Mammary epithelial cell (primary cell): Measurements from ENCODE around the gene KCND3.

ENCODE experiments used
- EZH2 ChIP-seq: IDR thresholded peaks from 2 replicates; pipeline ENCODE4 v1.6.1; 2012; ENCODE audit warnings: low read length, inconsistent platforms, borderline replicate concordance
- TF ChIP-seq, protein P1 (sequence below), 2 donors: IDR thresholded peaks in 1 of 2; conservative IDR thresholded peaks in 1 of 2; 2 replicates each; pipeline ENCODE4 v1.5.1; 2011 to 2012; ENCODE audit warnings: inconsistent platforms in 2 of 2, low read length in 2 of 2, mild to moderate bottlenecking in 2 of 2, control low read depth in 1 of 2, low read depth in 1 of 2; ENCODE audit not compliant: insufficient read depth in 1 of 2; ENCODE audit errors: extremely low read depth in 1 of 2

DNA sequence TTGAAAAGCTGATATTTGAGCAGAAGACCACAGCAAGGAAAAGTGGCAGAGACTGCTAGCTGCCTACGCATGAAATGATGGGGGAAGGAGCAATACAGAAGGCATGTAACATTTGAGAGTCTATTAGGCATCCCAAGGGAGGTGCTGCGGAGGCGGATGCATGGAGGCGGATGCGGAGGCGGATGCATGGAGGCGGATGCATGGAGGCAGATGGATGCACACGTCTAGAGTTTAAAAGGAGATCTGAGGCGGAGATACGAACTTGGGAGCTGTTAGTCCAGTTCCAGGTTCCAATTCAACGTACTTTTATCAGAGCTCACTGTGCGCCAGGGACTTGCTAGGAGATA is 234.5 kb downstream of the KCND3 start:
- TF ChIP-seq, protein P1, sequence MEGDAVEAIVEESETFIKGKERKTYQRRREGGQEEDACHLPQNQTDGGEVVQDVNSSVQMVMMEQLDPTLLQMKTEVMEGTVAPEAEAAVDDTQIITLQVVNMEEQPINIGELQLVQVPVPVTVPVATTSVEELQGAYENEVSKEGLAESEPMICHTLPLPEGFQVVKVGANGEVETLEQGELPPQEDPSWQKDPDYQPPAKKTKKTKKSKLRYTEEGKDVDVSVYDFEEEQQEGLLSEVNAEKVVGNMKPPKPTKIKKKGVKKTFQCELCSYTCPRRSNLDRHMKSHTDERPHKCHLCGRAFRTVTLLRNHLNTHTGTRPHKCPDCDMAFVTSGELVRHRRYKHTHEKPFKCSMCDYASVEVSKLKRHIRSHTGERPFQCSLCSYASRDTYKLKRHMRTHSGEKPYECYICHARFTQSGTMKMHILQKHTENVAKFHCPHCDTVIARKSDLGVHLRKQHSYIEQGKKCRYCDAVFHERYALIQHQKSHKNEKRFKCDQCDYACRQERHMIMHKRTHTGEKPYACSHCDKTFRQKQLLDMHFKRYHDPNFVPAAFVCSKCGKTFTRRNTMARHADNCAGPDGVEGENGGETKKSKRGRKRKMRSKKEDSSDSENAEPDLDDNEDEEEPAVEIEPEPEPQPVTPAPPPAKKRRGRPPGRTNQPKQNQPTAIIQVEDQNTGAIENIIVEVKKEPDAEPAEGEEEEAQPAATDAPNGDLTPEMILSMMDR (conservative IDR thresholded peaks at IDR 0.05 in 1 of 2, IDR thresholded peaks at IDR 0.05 in 1 of 2; ENCODE audit: extremely low read depth in 1 of 2, insufficient read depth in 1 of 2, low read depth in 1 of 2, low read length in 2 of 2), result no peak
- TF ChIP-seq EZH2, result no peak
